Measurements from ENCODE around the gene CYP46A1.
A peak's percentile ranks its signal among the peaks of the same experiment; 100 is the strongest.

Gene CYP46A1

GRCh38 chr14:99731547-99732435, 47.7 kb downstream of the CYP46A1 start:
- no peak for DNase-seq

- DNase-seq: no peak
Measured at GRCh38 chr14:99732436-99733210, 48.5 kb downstream of the CYP46A1 start.

GRCh38 chr14:99733211-99733539, 49.1 kb downstream of the CYP46A1 start:
- DNase-seq: no peak

GRCh38 chr14:99733540-99734405, 49.7 kb downstream of the CYP46A1 start:
- DNase-seq: no peak

- DNase-seq: peak in 1 of 3 experiments; percentile 23
Measured at GRCh38 chr14:99734406-99735051, 50.4 kb downstream of the CYP46A1 start.

- no peak for DNase-seq
Measured at GRCh38 chr14:99735189-99736135, 51.4 kb downstream of the CYP46A1 start.

- DNase-seq: peak in 2 of 3 experiments; percentile 50 to 57
Measured at GRCh38 chr14:99736603-99737371, 52.7 kb downstream of the CYP46A1 start.

- DNase-seq: peak in 2 of 3 experiments; percentile 50 to 57
Measured at GRCh38 chr14:99737451-99737951, 53.4 kb downstream of the CYP46A1 start.

- DNase-seq: no peak
Measured at GRCh38 chr14:99737956-99738667, 54.0 kb downstream of the CYP46A1 start.

- DNase-seq: no peak
Measured at GRCh38 chr14:99740411-99740810, 56.3 kb downstream of the CYP46A1 start.

- DNase-seq: no peak
Measured at GRCh38 chr14:99741227-99741976, 57.3 kb downstream of the CYP46A1 start.

GRCh38 chr14:99742074-99742473, 58.0 kb downstream of the CYP46A1 start:
- no peak for DNase-seq

GRCh38 chr14:99742509-99743487, 58.7 kb downstream of the CYP46A1 start:
- no peak for DNase-seq

GRCh38 chr14:99744199-99744872, 60.2 kb downstream of the CYP46A1 start:
- DNase-seq: peak in 1 of 3 experiments; percentile 27

- no peak for DNase-seq
Measured at GRCh38 chr14:99744873-99745224, 60.8 kb downstream of the CYP46A1 start.

- DNase-seq: no peak
Measured at GRCh38 chr14:99745307-99745951, 61.3 kb downstream of the CYP46A1 start.
